PC-3 (cell line): ENCODE measurements around the gene DHDH. TPM values are rescaled to one million over a fixed set of nuclear protein-coding genes. Genes with fewer than 3 reads are reported as not detected.
"Not testable (repeated sequence)": the region's sequence is repeated elsewhere in the genome, so short reads cannot be mapped to it uniquely, and the experiment has no call there.

Experiments
- ATAC-seq: fragments of 200-7000 bp; cut with Tn5 transposase; 2 replicates; pipeline ENCODE4 v1.9.1; 2020; ENCODE audit warnings: mild to moderate bottlenecking, moderate library complexity
- BruUV-seq: library from RNA; stranded (reverse); fragments of 400-500 nt; replicated peaks from 2 replicates; lab custom pipeline; 2021; lab: Mats Ljungman, UMichigan
- CTCF ChIA-PET: fragments of 300-600 bp; sonication (Branson Sonifier 250); formaldehyde crosslinking; loops from one replicate; lab custom pipeline; 2022; ENCODE audit warnings: antibody characterized with exemption; lab: Charles Lee
- POLR2A ChIA-PET: fragments of 300-600 bp; sonication (Branson Sonifier 250); formaldehyde crosslinking; loops from one replicate; lab custom pipeline; 2022; ENCODE audit warnings: antibody characterized with exemption; ENCODE audit not compliant: unreplicated experiment; lab: Charles Lee
- DNase-seq: peaks from one replicate; pipeline ENCODE4 v3.0.0-alpha.2; 2015
- H2AFZ ChIP-seq: fragments of 300-600 bp; sonication (generic); 2 replicates; pipeline ENCODE4 v1.6.0; 2016; ENCODE audit warnings: antibody characterized with exemption, low read length
- H3F3A ChIP-seq: fragments of 300-600 bp; sonication (generic); one replicate; pipeline ENCODE4 v1.6.0; 2017; ENCODE audit warnings: antibody characterized with exemption, low read length, control low read depth, mild to moderate bottlenecking; ENCODE audit not compliant: unreplicated experiment
- H3K27ac ChIP-seq: fragments of 300-600 bp; sonication (generic); 2 replicates; pipeline ENCODE4 v1.5.1; 2016; ENCODE audit warnings: mild to moderate bottlenecking, low read length
- H3K27me3 ChIP-seq: fragments of 300-600 bp; sonication (generic); 2 replicates; pipeline ENCODE4 v1.6.1; 2016; ENCODE audit warnings: low read length, mixed read lengths
- H3K36me3 ChIP-seq: fragments of 300-600 bp; sonication (generic); 2 replicates; pipeline ENCODE4 v1.6.1; 2016; ENCODE audit warnings: low read depth, mixed run types, low read length, mixed read lengths
- H3K4me1 ChIP-seq: fragments of 300-600 bp; sonication (generic); 2 replicates; pipeline ENCODE4 v1.5.1; 2016; ENCODE audit warnings: low read length; ENCODE audit not compliant: insufficient read depth
- H3K4me2 ChIP-seq: fragments of 300-600 bp; sonication (generic); 2 replicates; pipeline ENCODE4 v1.6.0; 2016; ENCODE audit warnings: low read length
- H3K4me3 ChIP-seq: fragments of 300-600 bp; sonication (generic); 2 replicates; pipeline ENCODE4 v1.5.1; 2016; ENCODE audit warnings: mild to moderate bottlenecking, low read length, mixed read lengths
- H3K79me2 ChIP-seq: fragments of 300-600 bp; sonication (generic); 2 replicates; pipeline ENCODE4 v1.6.1; 2017; ENCODE audit warnings: low read length, mixed read lengths
- H3K9ac ChIP-seq: fragments of 300-600 bp; sonication (generic); 2 replicates; pipeline ENCODE4 v1.6.0; 2016; ENCODE audit warnings: mild to moderate bottlenecking, low read length
- H3K9me2 ChIP-seq: fragments of 300-600 bp; sonication (generic); replicated peaks from 2 replicates; pipeline ENCODE4 v1.6.1; 2016; ENCODE audit warnings: mixed run types, low read length, mixed read lengths
- H3K9me3 ChIP-seq: fragments of 300-600 bp; sonication (generic); 2 replicates; pipeline ENCODE4 v1.6.1; 2016; ENCODE audit warnings: low read length, mixed read lengths
- H4K20me1 ChIP-seq: fragments of 300-600 bp; sonication (generic); 2 replicates; pipeline ENCODE4 v1.6.1; 2016; ENCODE audit warnings: low read length, mixed read lengths
- CTCF ChIP-seq: fragments of 300-600 bp; sonication (generic); conservative IDR thresholded peaks from 2 replicates; pipeline ENCODE4 v1.5.1; 2017; ENCODE audit warnings: antibody characterized with exemption, low read depth, mild to moderate bottlenecking, low read length
- EZH2 ChIP-seq: fragments of 300-600 bp; sonication (generic); IDR thresholded peaks from one replicate; pipeline ENCODE4 v1.6.1; 2017; ENCODE audit warnings: antibody characterized with exemption, mild to moderate bottlenecking, low read length; ENCODE audit not compliant: unreplicated experiment
- EZH2phosphoT487 ChIP-seq: fragments of 300-600 bp; sonication (generic); IDR thresholded peaks from 2 replicates; pipeline ENCODE4 v1.6.1; 2018; ENCODE audit warnings: mild to moderate bottlenecking, antibody characterized with exemption, low read length, borderline replicate concordance
- intact Hi-C: fragments of 100-400 bp; cut with micrococcal nuclease; formaldehyde crosslinking; loops from 2 replicates; pipeline ENCODE4 v1.9.0; 2023
- total RNA-seq: library from RNA; depleted of rRNA; stranded (reverse); fragments of >200 nt; gene quantifications from 2 replicates; pipeline ENCODE4 v1.2.3, GENCODE V29; 2014

The DHDH gene
- total RNA-seq, 1 experiment from 2014 or later = 1.8 TPM

- no peak for DNase-seq
- H3K27me3 ChIP-seq = no peaks in the 10 kb centered on the region
- H2AFZ ChIP-seq = no peak overlapping the region
- no TSS peak for BruUV-seq
- no peak overlapping the region for H3K4me3 ChIP-seq
- no peaks in the 10 kb centered on the region for H3K36me3 ChIP-seq
- no peaks in the 10 kb centered on the region for H3K79me2 ChIP-seq
- no peak overlapping the region for H3K4me2 ChIP-seq
- H4K20me1 ChIP-seq = no peaks in the 10 kb centered on the region
- intact Hi-C loops = no loop called here
- H3K27ac ChIP-seq = no peak overlapping the region
- no peaks in the 10 kb centered on the region for H3K9me2 ChIP-seq
- H3K4me1 ChIP-seq = no peaks in the 10 kb centered on the region
- ChIA-PET CTCF (no interaction called here), POLR2A (no interaction called here)
- H3K9me3 ChIP-seq = no peaks in the 10 kb centered on the region
- no peaks in the 10 kb centered on the region for H3F3A ChIP-seq
- TF ChIP-seq EZH2 (no peak), CTCF (no peak), EZH2phosphoT487 (no peak)
- no peak overlapping the region for H3K9ac ChIP-seq
- ATAC-seq = no peak
Observed at GRCh38 chr19:48887861-48888612, 45.5 kb upstream of the DHDH start.

GRCh38 chr19:48889496-48889895 is 44.0 kb upstream of the DHDH start:
- intact Hi-C loops, H3K9ac ChIP-seq, DNase-seq, H2AFZ ChIP-seq, ATAC-seq, H4K20me1 ChIP-seq, POLR2A ChIA-PET, H3K27ac ChIP-seq, H3F3A ChIP-seq, H3K4me1 ChIP-seq, CTCF ChIA-PET, BruUV-seq, H3K4me3 ChIP-seq, H3K4me2 ChIP-seq, H3K9me3 ChIP-seq, H3K79me2 ChIP-seq, H3K9me2 ChIP-seq, H3K27me3 ChIP-seq, H3K36me3 ChIP-seq: not testable (repeated sequence)

GRCh38 chr19:48890551-48890950 is 42.9 kb upstream of the DHDH start:
- intact Hi-C loops = no loop called here
- POLR2A ChIA-PET = no interaction called here
- H3K79me2 ChIP-seq = no peaks in the 10 kb centered on the region
- no peaks in the 10 kb centered on the region for H3K9me3 ChIP-seq
- no peaks in the 10 kb centered on the region for H4K20me1 ChIP-seq
- no peaks in the 10 kb centered on the region for H3F3A ChIP-seq
- no peaks in the 10 kb centered on the region for H3K4me1 ChIP-seq
- no peak overlapping the region for H3K9ac ChIP-seq
- BruUV-seq = no TSS peak
- ATAC-seq = no peak
- no peaks in the 10 kb centered on the region for H3K27me3 ChIP-seq
- H2AFZ ChIP-seq = no peak overlapping the region
- no peak overlapping the region for H3K27ac ChIP-seq
- CTCF ChIA-PET = no interaction called here
- no peak overlapping the region for H3K4me2 ChIP-seq
- no peaks in the 10 kb centered on the region for H3K9me2 ChIP-seq
- no peak for DNase-seq
- TF ChIP-seq CTCF = no peak
- TF ChIP-seq EZH2phosphoT487 = no peak
- TF ChIP-seq EZH2 = no peak
- no peak overlapping the region for H3K4me3 ChIP-seq
- no peaks in the 10 kb centered on the region for H3K36me3 ChIP-seq
